GM19463 (cell line): ENCODE measurements around the gene MTCH2.
"Not testable (repeated sequence)": the region's sequence is repeated elsewhere in the genome, so short reads cannot be mapped to it uniquely, and the experiment has no call there.

Source experiments
- ATAC-seq: cut with Tn5 transposase; IDR thresholded peaks from one replicate; pipeline ENCODE4 v1.9.1; 2021; ENCODE audit warnings: mild to moderate bottlenecking, moderate library complexity; ENCODE audit not compliant: unreplicated experiment

MTCH2 gene

DNA sequence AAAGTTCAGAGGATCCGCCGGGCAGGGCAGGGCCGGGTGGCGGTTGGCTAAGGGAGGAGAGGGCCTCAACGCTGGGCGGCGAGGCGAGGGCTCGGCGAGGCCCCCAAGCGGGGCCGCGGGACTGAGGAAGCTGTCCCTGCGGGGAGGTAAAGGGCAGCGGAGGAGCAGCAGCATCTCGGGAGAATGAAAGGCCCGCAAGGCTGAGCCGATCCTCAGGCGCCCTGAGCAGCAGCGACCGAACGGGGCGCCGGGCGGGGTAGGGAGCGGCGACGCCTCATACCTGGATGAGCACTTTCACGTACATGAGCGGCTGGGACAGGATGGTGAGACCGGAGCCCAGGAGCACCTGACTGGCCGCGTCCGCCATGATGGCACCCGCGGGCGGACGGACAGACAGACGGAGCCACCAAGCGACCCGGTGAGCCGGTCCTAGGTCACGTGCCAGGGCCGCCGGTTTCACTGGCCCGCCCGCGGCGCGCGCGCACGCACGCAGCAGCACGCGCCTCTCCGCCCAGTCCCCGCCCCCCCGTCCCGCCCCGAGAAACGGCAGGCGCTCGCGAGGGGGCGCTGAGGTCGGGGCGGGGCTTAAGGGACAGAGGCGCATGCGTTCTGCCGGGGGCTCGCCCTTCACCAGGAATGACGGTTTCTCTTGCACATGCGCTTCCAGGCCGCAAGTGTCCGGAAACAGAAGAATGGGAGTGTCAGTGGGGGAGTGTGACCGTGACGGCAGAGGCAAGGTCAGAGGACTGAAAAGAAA is at the start of gene MTCH2:
Gene MTCH2, minus strand, starts transcription at position 461 of the 757 bp plus-strand sequence. Its CDS starts 94 bp downstream, at position 367.
- ATAC-seq = peak; percentile 91

GRCh38 chr11:47691979-47692378 is 49.6 kb upstream of the MTCH2 start:
- ATAC-seq = no peak

DNA sequence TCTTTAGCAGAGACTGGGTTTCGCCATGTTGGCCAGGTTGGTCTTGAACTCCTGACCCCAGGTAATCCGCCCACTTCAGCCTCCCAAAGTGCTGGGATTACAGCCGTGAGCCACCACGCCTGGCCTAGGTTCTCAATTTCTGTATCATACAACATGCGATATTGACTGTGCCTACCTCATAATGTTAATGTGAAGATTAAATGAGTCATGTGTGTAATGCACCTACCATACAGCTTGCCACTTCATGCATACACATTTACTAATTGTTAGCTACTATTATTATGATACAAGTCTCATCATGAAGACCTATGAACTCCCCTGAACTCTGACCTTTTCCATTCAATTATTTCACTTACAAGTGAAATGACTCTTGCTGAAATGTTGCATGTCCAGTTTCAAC is 47.1 kb upstream of the MTCH2 start:
- no peak for ATAC-seq

GRCh38 chr11:47688991-47689390 is 46.6 kb upstream of the MTCH2 start:
- ATAC-seq = no peak

GRCh38 chr11:47688111-47688510 is 45.8 kb upstream of the MTCH2 start:
- ATAC-seq = no peak

DNA sequence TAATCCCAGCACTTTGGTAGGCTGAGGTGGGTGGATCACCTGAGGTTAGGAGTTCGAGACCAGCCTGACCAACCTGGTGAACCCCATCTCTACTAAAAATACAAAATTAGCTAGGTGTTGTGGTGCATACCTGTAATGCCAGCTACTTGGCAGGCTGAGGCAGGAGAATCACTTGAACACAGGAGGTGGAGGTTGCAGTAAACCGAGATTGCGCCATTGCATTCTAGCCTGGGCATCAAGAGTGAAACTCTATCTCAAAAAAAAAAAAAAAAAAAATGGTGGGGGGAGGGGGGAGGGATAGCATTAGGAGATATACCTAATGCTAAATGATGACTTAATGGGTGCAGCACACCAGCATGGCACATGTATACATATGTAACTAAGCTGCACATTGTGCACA is 44.3 kb upstream of the MTCH2 start:
- ATAC-seq = not testable (repeated sequence)

GRCh38 chr11:47686151-47686550 is 43.8 kb upstream of the MTCH2 start:
- no peak for ATAC-seq

- ATAC-seq = no peak
These were observed 33.5 kb upstream of the MTCH2 start for GRCh38 chr11:47675851-47676250.

GRCh38 chr11:47672283-47672730 is 29.9 kb upstream of the MTCH2 start:
- ATAC-seq = no peak

- ATAC-seq = no peak
These were observed 27.5 kb upstream of the MTCH2 start for GRCh38 chr11:47669856-47670255.

DNA sequence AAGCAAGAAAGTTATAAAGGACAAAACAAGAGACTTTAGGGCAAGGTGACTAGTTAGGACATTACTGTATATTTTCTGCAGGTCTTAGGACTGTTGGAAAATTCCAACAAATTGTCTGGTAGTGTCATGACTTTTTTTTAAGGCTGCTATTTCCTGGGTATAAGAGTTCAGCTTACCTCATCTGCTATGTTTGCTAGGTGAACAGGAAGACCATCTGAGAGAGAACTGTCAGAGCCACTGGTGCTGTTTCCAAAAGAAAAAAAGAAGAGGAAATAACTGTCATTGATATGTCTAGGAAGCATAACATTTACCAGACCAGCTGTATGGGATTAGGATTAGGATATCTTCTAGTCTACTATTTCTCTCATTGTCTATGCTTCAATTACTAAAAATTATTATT is 26.3 kb upstream of the MTCH2 start:
- ATAC-seq = no peak

DNA sequence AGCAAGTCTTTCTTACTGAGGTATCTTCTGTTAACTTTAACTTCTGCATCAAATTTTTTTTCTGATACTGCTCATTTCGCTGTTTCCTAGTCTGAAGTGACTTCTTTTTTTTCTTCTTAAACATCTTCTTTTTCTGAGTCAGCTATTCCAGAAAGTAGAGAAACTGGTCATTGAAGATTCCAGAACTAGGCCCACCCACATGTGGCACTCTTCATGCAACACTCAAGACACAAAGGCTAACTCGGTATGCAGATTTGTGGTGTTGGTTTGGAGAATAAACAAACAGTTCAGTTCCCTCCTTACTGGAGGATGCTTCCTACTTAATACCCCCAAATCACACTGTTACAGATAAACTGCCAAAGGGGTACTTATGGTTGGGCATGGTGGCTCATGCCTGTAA is 25.2 kb upstream of the MTCH2 start:
- no peak for ATAC-seq

DNA sequence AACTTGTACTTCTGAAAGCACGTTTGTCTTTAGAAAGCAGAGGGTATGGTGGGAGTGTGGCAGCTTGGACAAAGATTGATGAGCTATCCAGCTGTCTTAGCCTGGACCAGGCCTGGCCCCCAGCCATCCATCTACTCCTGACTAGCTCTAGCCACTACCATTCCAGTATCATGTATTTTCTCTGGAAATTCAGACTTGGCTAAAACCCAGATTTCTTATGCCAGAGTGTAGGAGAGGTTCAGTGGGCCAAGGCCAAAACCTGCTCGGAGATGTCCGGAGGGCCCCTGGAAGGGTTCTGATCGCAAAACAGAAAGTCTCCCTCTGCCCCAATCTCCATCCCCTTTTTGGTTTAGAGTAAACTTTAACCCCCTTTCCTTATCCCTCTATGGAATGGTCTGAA is 24.8 kb upstream of the MTCH2 start:
- ATAC-seq = no peak

DNA sequence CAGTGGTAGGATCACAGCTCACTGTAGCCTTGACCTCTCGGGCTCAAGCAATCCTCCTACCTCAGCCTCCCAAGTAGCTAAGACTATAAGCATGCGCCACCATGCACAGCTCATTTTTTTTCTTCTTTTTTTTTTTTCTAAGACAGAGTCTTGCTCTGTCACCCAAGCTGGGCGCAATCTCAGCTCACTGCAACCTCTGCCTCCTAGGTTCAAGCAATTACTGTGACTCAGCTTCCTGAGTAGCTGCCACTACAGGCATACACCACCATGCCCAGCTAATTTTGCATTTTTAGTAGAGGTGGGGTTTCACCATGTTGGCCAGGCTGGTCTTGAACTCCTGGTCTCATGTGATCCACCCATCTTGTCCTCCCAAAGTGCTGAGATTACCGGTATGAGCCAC is 22.6 kb upstream of the MTCH2 start:
- not testable (repeated sequence) for ATAC-seq

GRCh38 chr11:47661245-47661644 is 18.9 kb upstream of the MTCH2 start:
- ATAC-seq = no peak

DNA sequence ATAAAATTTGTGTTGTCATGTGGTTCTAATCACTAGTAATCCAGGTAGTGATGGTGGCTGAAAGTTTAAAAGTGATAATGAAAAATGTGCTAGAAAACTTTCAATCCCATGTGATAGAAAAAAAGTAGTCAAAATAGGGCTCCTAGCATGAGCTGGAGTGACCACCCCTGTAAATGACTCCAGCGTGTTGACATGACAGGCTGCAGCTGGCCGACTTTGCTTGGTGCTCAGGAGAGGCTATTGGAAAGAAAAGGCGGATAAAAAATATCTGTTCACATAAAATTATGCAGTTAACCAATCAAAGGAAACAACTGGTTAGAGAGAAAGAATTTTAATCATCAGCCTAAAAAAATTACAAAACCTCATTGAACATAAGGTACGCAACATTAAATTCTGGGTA is 16.9 kb upstream of the MTCH2 start:
- no peak for ATAC-seq

DNA sequence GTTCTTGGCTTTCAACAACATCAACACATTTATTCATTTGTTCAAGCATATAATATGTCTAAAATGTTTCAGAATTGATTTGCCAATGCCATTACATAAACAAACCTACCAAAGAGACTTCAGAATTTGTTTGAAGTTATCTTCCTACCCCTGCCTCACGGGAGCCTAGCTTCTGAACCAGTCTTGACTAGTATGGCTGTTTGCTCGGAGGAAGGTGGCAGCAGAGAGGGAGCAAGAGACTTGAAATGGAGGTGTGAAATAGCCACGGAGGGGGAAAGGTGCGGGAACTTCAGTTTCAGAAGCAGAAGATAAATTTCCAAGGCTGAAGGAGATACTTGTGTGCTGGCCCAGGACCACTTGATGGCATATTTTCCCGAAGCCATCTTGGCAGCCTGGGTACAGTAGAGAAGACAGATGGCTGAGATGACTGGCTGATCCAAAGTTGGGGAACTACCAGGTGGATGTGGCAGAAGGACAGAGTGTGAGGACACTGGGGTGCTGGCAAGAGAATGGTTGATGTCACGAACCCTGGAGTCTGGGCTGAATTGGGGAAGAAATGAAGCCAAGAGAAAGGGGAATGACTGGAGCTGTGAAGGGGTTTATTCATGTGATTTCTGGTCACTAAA is 14.0 kb upstream of the MTCH2 start:
- no peak for ATAC-seq

DNA sequence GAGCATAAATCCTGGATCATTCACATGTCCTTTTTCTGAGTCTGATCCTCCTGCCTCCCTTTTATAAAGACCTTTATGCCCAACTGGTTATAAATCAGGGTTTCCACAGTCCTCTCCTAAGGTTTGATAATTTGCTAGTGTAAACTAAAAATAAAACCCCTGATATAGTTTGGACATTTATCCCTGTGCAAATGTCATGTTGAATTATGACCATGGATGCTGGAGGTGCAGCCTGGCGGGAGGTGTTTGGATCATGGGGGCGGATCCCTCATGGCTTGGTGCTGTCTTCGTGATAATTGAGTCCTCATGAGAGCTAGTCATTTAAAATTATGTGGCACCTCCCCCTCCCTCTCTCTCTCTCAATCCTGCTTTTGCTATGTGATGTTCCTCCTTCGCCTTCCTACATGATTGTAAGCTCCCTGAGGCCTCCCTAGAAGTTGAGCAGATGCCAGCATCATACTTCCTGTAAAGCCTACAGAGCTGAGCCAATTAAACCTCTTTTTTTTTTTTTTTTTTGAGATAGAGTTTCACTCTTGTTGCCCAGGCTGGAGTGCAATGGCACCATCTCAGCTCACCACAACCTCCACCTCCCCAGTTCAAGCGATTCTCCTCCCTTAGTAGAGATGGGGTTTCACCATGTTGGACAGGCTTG is 9.6 kb upstream of the MTCH2 start:
- no peak for ATAC-seq

- ATAC-seq = no peak
These were observed 6.9 kb upstream of the MTCH2 start for GRCh38 chr11:47649276-47649675.

GRCh38 chr11:47646019-47646418 is 3.7 kb upstream of the MTCH2 start:
- ATAC-seq = no peak

DNA sequence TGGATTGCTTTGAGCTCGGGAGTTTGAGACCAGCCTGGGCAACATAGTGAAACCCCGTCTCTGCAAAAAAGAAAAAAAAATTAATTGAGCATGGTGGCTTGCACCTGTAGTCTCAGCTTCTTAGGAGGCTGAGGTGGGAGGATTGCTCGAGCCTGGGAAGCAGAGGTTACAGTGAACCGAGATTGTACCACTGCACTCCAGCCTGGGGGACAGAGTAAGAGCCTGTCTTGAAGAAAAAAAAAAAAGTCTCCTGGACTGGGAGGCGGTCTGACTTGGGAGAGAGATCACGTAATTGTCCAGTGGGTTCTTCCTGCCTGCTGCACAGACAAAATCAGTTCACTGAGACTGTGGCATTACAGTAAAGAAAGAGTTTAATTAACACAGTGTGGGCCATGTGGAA is 3.1 kb upstream of the MTCH2 start:
- no peak for ATAC-seq

- ATAC-seq = no peak
These were observed 710 bp downstream of the MTCH2 start for GRCh38 chr11:47641600-47642098.
